Loucy (cell line): ENCODE data around the gene GLOD4.

Experiments used
- EZH2phosphoT487 ChIP-seq: fragments of 200-600 bp; IDR thresholded peaks from 2 replicates; pipeline ENCODE4 v1.6.1; 2018; ENCODE audit warnings: antibody characterized with exemption, mild to moderate bottlenecking, moderate library complexity, borderline replicate concordance
- TF ChIP-seq, protein P1 (sequence below): fragments of 200-600 bp; sonication (generic); conservative IDR thresholded peaks from 2 replicates; pipeline ENCODE4 v1.5.1; 2014; ENCODE audit warnings: mild to moderate bottlenecking, antibody characterized with exemption, low read length

DNA sequence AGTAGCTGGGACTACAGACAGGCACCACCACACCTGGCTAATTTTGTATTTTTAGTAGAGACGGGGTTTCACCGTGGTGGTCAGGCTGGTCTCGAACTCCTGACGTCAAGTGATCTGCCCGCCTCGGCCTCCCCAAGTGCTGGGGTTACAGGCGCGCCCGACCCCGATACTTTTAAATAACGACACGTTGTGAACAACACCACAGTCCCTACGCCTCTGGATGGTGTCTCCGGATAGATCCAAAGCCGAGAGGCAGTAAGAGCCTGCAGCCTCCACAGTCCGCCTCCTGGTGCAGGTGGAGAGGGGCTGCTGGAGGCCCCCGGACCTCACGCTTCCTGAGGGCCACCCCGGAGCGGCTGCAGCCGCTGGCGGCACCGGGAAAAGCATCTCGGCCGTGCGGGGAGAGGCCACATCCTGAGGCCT lies 50.4 kb downstream of the GLOD4 start:
- TF ChIP-seq, protein P1, sequence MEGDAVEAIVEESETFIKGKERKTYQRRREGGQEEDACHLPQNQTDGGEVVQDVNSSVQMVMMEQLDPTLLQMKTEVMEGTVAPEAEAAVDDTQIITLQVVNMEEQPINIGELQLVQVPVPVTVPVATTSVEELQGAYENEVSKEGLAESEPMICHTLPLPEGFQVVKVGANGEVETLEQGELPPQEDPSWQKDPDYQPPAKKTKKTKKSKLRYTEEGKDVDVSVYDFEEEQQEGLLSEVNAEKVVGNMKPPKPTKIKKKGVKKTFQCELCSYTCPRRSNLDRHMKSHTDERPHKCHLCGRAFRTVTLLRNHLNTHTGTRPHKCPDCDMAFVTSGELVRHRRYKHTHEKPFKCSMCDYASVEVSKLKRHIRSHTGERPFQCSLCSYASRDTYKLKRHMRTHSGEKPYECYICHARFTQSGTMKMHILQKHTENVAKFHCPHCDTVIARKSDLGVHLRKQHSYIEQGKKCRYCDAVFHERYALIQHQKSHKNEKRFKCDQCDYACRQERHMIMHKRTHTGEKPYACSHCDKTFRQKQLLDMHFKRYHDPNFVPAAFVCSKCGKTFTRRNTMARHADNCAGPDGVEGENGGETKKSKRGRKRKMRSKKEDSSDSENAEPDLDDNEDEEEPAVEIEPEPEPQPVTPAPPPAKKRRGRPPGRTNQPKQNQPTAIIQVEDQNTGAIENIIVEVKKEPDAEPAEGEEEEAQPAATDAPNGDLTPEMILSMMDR: no peak
- TF ChIP-seq EZH2phosphoT487: no peak
